Duodenal mucosa (tissue), 2 donors: ENCODE data around the gene CHCHD4.
"Not testable (repeated sequence)": the region's sequence is repeated elsewhere in the genome, so short reads cannot be mapped to it uniquely, and the experiment has no call there.

ENCODE experiments used
- H3K27ac ChIP-seq: one replicate; pipeline ENCODE4 v1.7.0; 2013; ENCODE audit warnings: low read depth, low read length
- H3K27me3 ChIP-seq, 2 donors: one replicate each; pipeline ENCODE4 v1.7.0; 2013; ENCODE audit warnings: low read length in 2 of 2, control low read depth in 1 of 2; ENCODE audit not compliant: insufficient read depth in 2 of 2, control insufficient read depth in 1 of 2
- H3K36me3 ChIP-seq, 2 donors: one replicate each; pipeline ENCODE4 v1.7.0; 2013; ENCODE audit warnings: low read length in 2 of 2, control low read depth in 1 of 2; ENCODE audit not compliant: insufficient read depth in 2 of 2, control insufficient read depth in 1 of 2
- H3K4me1 ChIP-seq, 2 donors: one replicate each; pipeline ENCODE4 v1.7.0; 2013; ENCODE audit warnings: low read length in 2 of 2, control low read depth in 1 of 2; ENCODE audit not compliant: insufficient read depth in 2 of 2, control insufficient read depth in 1 of 2
- H3K4me3 ChIP-seq, 2 donors: one replicate each; pipeline ENCODE4 v1.7.0; 2013; ENCODE audit warnings: low read length in 2 of 2, low read depth in 1 of 2
- H3K9ac ChIP-seq, 2 donors: one replicate each; pipeline ENCODE4 v1.7.0; 2013; ENCODE audit warnings: low read length in 2 of 2, low read depth in 1 of 2
- H3K9me3 ChIP-seq, 2 donors: one replicate each; pipeline ENCODE4 v1.7.0; 2013; ENCODE audit warnings: low read length in 2 of 2, control low read depth in 1 of 2; ENCODE audit not compliant: control insufficient read depth in 1 of 2

The CHCHD4 gene

DNA sequence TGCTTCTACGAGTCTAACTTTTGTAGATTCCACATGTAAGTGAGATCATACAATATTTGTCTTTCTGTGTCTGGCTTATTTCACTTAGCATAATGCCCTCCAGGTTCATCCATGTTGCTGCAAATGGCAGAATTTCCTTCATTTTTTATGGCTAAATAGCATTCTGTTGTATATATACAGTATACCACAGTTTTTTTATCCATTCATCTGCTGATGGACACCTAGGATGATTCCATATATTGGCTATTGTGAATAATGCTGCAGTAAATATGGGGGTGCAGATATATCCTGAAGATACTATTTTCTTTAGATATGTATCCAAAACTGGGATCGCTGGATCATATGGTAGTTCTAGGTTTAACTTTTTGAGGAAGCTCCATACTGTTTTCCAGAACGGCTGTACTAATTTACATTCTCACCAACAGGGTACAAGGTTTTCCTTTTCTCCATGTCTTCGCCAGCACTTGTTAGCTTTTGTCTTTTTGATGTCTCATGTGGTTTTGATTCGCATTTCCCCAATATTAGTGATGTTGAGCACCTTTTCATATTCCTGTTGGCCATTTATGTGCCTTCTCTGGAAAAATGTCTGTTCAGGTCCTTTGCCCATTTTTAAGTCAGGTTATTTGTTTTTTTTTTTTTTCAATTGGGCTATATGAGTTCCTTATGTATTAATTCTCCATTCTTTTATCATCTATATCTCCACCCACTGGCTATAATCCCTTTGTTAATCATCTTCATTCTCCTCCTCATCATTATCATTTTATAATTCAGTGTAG lies 26.9 kb downstream of the CHCHD4 start:
- no peak overlapping the region for H3K9ac ChIP-seq
- no peaks in the 10 kb centered on the region for H3K4me1 ChIP-seq
- H3K27ac ChIP-seq, result no peak overlapping the region
- H3K27me3 ChIP-seq, result peaks cover 0 to 3% of the 10 kb centered on the region in 2 donors
- H3K9me3 ChIP-seq, result no peaks in the 10 kb centered on the region
- H3K4me3 ChIP-seq, result no peak overlapping the region
- H3K36me3 ChIP-seq, result no peaks in the 10 kb centered on the region

- H3K9me3 ChIP-seq, result no peaks in the 10 kb centered on the region
- H3K4me1 ChIP-seq, result no peaks in the 10 kb centered on the region
- no peak overlapping the region for H3K27ac ChIP-seq
- H3K9ac ChIP-seq, result no peak overlapping the region
- H3K4me3 ChIP-seq, result no peak overlapping the region
- H3K27me3 ChIP-seq, result peaks cover 0 to 3% of the 10 kb centered on the region in 2 donors
- H3K36me3 ChIP-seq, result no peaks in the 10 kb centered on the region
Observed at GRCh38 chr3:14096742-14097141, 27.9 kb downstream of the CHCHD4 start.

DNA sequence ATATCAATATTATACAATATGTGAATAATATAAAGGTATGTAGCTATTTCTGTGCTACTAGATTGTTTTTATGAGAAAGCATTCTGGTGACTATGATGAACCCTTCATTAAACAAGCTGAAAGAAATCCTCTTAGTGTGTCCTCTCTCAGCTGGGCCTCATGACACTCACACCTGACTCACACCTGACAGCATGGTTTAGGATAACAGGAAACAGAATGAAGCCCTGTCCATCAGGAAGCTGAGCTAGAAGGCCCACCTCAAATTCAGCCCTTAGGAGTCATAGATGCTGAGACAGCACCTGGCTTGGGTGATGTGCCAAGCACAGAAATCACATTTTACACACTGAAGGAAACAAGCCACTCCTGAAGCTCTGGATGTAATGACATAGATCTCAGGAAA lies 30.8 kb downstream of the CHCHD4 start:
- Histone ChIP-seq H3K27ac (no peak overlapping the region), H3K9me3 (no peaks in the 10 kb centered on the region), H3K36me3 (no peaks in the 10 kb centered on the region), H3K9ac (no peak overlapping the region), H3K27me3 (peaks cover 0 to 3% of the 10 kb centered on the region in 2 donors), H3K4me1 (no peaks in the 10 kb centered on the region), H3K4me3 (no peak overlapping the region)

GRCh38 chr3:14092464-14092863 lies 32.2 kb downstream of the CHCHD4 start:
- Histone ChIP-seq H3K27me3 (peaks cover 0 to 3% of the 10 kb centered on the region in 2 donors), H3K4me3 (no peak overlapping the region), H3K9me3 (peaks cover 0 to 8% of the 10 kb centered on the region in 2 donors), H3K27ac (no peak overlapping the region), H3K36me3 (no peaks in the 10 kb centered on the region), H3K4me1 (no peaks in the 10 kb centered on the region), H3K9ac (no peak overlapping the region)

DNA sequence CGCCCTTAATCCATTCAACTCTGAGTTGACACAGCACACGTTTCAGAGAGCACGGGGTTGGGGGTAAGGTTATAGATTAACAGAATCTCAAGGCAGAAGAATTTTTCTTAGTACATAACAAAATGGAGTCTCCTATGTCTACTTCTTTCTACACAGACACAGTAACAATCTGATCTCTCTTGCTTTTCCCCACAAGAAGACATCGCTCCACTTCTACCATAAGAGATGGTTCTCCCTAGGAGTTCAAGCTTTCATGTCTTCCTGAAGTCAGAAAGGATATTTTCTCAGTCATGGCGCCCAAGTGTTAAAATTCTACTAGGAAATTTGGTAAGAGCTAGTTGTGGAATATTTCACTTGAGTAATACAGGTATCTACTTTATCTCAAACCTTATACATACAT lies 32.7 kb downstream of the CHCHD4 start:
- H3K27ac ChIP-seq, H3K9ac ChIP-seq, H3K4me3 ChIP-seq, H3K36me3 ChIP-seq, H3K4me1 ChIP-seq, H3K27me3 ChIP-seq, H3K9me3 ChIP-seq: not testable (repeated sequence)

- H3K27me3 ChIP-seq, H3K4me3 ChIP-seq, H3K9me3 ChIP-seq, H3K4me1 ChIP-seq, H3K36me3 ChIP-seq, H3K9ac ChIP-seq, H3K27ac ChIP-seq: not testable (repeated sequence)
Observed at GRCh38 chr3:14087461-14087860, 37.2 kb downstream of the CHCHD4 start.

- Histone ChIP-seq H3K27me3 (no peaks in the 10 kb centered on the region), H3K9ac (no peak overlapping the region), H3K36me3 (no peaks in the 10 kb centered on the region), H3K27ac (no peak overlapping the region), H3K4me1 (no peaks in the 10 kb centered on the region), H3K4me3 (no peak overlapping the region), H3K9me3 (peaks cover 0 to 7% of the 10 kb centered on the region in 2 donors)
Observed at GRCh38 chr3:14082108-14082657, 42.5 kb downstream of the CHCHD4 start.

- Histone ChIP-seq H3K27me3 (no peaks in the 10 kb centered on the region), H3K27ac (no peak overlapping the region), H3K4me3 (no peak overlapping the region), H3K36me3 (no peaks in the 10 kb centered on the region), H3K9me3 (peaks cover 0 to 7% of the 10 kb centered on the region in 2 donors), H3K4me1 (no peaks in the 10 kb centered on the region), H3K9ac (no peak overlapping the region)
Observed at GRCh38 chr3:14077310-14077709, 47.4 kb downstream of the CHCHD4 start.

DNA sequence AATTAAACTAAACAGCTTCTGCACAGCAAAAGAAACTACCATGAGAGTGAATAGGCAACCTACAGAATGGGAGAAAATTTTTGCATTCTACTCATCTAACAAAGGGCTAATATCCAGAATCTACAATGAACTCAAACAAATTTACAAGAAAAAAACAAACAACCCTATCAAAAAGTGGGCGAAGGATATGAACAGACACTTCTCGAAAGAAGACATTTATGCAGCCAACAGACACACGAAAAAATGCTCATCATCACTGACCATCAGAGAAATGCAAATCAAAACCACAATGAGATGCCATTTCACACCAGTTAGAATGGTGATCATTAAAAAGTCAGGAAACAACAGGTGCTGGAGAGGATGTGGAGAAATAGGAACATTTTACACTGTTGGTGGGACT lies 49.4 kb downstream of the CHCHD4 start:
- H3K27ac ChIP-seq, H3K36me3 ChIP-seq, H3K4me3 ChIP-seq, H3K9me3 ChIP-seq, H3K27me3 ChIP-seq, H3K4me1 ChIP-seq, H3K9ac ChIP-seq: not testable (repeated sequence)

- no peaks in the 10 kb centered on the region for H3K4me1 ChIP-seq
- no peak overlapping the region for H3K9ac ChIP-seq
- no peak overlapping the region for H3K27ac ChIP-seq
- no peaks in the 10 kb centered on the region for H3K9me3 ChIP-seq
- H3K4me3 ChIP-seq, result no peak overlapping the region
- H3K36me3 ChIP-seq, result no peaks in the 10 kb centered on the region
- no peaks in the 10 kb centered on the region for H3K27me3 ChIP-seq
Observed at GRCh38 chr3:14064910-14065309, 59.8 kb downstream of the CHCHD4 start.
